Measurements from ENCODE around the gene PCDHGA4.
"Not testable (repeated sequence)": the region's sequence is repeated elsewhere in the genome, so short reads cannot be mapped to it uniquely, and the experiment has no call there.

PCDHGA4 gene

GRCh38 chr5:141363952-141364660, 9.3 kb downstream of the PCDHGA4 start, which contains the start of gene PCDHGA5:
Gene PCDHGA5 (plus strand): TSS chr5:141364162. CDS start chr5:141364331, 169 bp downstream.
- TF ChIP-seq POLR2A (IDR thresholded peaks at IDR 0.05; ENCODE audit: low read depth, low read length) = no peak
- DNase-seq (ENCODE audit: insufficient read length, low spot score) = no peak
- FAIRE-seq = no peak

- no peak for TF ChIP-seq POLR2A (IDR thresholded peaks at IDR 0.05; ENCODE audit: low read depth, low read length)
- no peak for FAIRE-seq
- no peak for DNase-seq (ENCODE audit: insufficient read length, low spot score)
Measured at GRCh38 chr5:141366016-141366896, 11.4 kb downstream of the PCDHGA4 start.

- no peak for FAIRE-seq
- no peak for TF ChIP-seq POLR2A (IDR thresholded peaks at IDR 0.05; ENCODE audit: low read depth, low read length)
- DNase-seq (ENCODE audit: insufficient read length, low spot score) = peak; percentile 38
Measured at GRCh38 chr5:141369994-141370848, 15.4 kb downstream of the PCDHGA4 start, which contains the start of gene PCDHGB3. Gene PCDHGB3 (plus strand): TSS chr5:141370242. CDS start chr5:141370395, 153 bp downstream.

GRCh38 chr5:141371572-141372475, 17.0 kb downstream of the PCDHGA4 start:
- no peak for FAIRE-seq
- no peak for DNase-seq (ENCODE audit: insufficient read length, low spot score)
- no peak for TF ChIP-seq POLR2A (IDR thresholded peaks at IDR 0.05; ENCODE audit: low read depth, low read length)

DNA sequence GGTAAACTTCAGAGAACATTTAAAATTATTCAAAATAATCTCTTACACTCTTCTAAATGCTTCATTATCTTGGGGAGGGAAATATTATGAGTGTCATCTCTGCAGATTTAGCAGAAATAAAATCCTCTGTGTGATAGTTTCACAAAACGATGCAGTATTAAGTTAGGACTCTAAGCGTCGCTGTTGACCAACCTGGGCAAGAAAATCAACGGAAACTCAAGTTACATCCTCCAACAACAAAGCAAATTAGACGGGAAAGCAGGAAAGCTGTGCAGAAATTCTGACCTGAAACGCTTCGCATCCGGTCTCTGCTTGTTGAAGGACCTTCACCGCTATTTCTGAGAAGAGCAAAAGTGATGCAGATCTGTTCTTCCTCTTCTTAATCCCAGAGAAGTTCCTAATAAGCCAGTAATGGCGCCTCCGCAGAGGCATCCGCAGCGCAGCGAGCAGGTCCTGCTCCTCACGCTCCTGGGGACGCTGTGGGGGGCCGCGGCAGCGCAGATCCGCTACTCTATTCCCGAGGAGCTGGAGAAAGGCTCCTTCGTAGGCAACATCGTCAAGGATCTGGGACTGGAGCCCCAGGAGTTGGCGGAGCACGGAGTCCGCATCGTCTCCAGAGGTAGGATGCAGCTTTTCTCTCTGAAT, 19.0 kb downstream of the PCDHGA4 start, which contains the start of gene PCDHGA6:
Gene PCDHGA6 (plus strand): TSS at position 219 of the 645 bp plus-strand sequence. CDS start 193 bp downstream, at position 412.
- DNase-seq (ENCODE audit: insufficient read length, low spot score) (no peak), FAIRE-seq (no peak)
- no peak for TF ChIP-seq POLR2A (IDR thresholded peaks at IDR 0.05; ENCODE audit: low read depth, low read length)

DNA sequence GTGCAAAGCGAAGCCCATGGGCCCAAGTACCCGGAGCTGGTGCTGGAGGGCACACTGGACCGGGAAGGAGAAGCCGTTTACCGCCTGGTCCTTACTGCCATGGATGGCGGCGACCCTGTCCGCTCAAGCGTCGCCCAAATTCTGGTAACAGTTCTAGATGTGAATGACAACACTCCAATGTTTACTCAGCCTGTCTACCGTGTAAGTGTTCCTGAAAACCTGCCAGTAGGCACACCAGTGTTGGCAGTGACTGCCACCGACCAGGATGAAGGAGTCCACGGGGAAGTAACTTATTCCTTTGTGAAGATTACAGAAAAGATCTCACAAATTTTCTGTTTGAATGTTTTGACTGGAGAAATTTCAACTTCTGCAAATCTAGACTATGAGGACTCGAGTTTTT, 19.8 kb downstream of the PCDHGA4 start:
- no peak for DNase-seq (ENCODE audit: insufficient read length, low spot score)
- no peak for FAIRE-seq
- TF ChIP-seq POLR2A (IDR thresholded peaks at IDR 0.05; ENCODE audit: low read depth, low read length) = no peak

GRCh38 chr5:141375444-141376155, 20.8 kb downstream of the PCDHGA4 start:
- not testable (repeated sequence) for DNase-seq (ENCODE audit: insufficient read length, low spot score); FAIRE-seq

- no peak for FAIRE-seq
- DNase-seq (ENCODE audit: insufficient read length, low spot score) = no peak
- no peak for TF ChIP-seq POLR2A (IDR thresholded peaks at IDR 0.05; ENCODE audit: low read depth, low read length)
Measured at GRCh38 chr5:141382469-141383294, 27.9 kb downstream of the PCDHGA4 start, which contains the start of gene PCDHGA7. Gene PCDHGA7 (plus strand): TSS chr5:141382742. CDS start chr5:141382900, 158 bp downstream.

GRCh38 chr5:141383345-141383744, 28.5 kb downstream of the PCDHGA4 start:
- no peak for TF ChIP-seq POLR2A (IDR thresholded peaks at IDR 0.05; ENCODE audit: low read depth, low read length)
- DNase-seq (ENCODE audit: insufficient read length, low spot score) = no peak
- no peak for FAIRE-seq

GRCh38 chr5:141384471-141385267, 29.8 kb downstream of the PCDHGA4 start:
- no peak for DNase-seq (ENCODE audit: insufficient read length, low spot score)
- TF ChIP-seq POLR2A (IDR thresholded peaks at IDR 0.05; ENCODE audit: low read depth, low read length) = no peak
- no peak for FAIRE-seq

- not testable (repeated sequence) for DNase-seq (ENCODE audit: insufficient read length, low spot score); FAIRE-seq
Measured at GRCh38 chr5:141387557-141388311, 32.9 kb downstream of the PCDHGA4 start, which contains the start of gene PCDHGB4. Gene PCDHGB4 (plus strand): TSS chr5:141387698. CDS start chr5:141387885, 187 bp downstream.

Measured in H54 (cell line).